Epithelial cell of proximal tubule (primary cell): Measurements from ENCODE around the gene QDPR. TPM values are rescaled to one million over a fixed set of nuclear protein-coding genes. Genes with fewer than 3 reads are reported as not detected.

ENCODE experiments used
- DNase-seq: peaks from one replicate; pipeline ENCODE4 v3.0.0-alpha.2; 2011; ENCODE audit warnings: low read depth
- H3K4me3 ChIP-seq: 2 replicates; pipeline ENCODE4 v1.5.1; 2011; ENCODE audit warnings: low read depth, mild to moderate bottlenecking, low read length
- total RNA-seq: library from RNA; depleted of rRNA; stranded (reverse); fragments of >200 nt; gene quantifications from 2 replicates; pipeline ENCODE4 v1.2.3, GENCODE V29; 2015
- TF ChIP-seq, protein P1 (sequence below): conservative IDR thresholded peaks from 2 replicates; pipeline ENCODE4 v1.5.1; 2012; ENCODE audit warnings: low read depth, mild to moderate bottlenecking, low read length

Gene QDPR
- total RNA-seq, 1 donor from 2014 or later = 15.7 TPM

DNA sequence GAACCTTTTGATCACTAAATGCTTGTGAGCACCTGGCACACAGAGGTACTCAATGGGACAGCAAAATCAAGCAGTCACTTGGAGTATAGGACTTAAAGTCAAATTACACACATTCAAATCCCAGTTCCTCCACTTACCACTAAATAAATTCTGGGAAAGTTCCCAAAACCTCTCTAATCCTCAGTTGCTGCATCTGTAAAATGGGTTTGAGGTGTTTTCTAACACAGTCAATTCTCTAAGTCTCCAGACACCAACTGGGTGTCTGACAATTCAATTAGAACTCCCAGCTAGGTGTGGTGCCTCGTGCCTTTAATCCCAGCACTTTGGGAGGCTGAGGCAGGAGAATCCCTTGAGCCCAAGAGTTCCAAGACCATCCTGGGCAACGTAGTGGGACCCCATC is 19.0 kb downstream of the QDPR start:
- TF ChIP-seq, protein P1, sequence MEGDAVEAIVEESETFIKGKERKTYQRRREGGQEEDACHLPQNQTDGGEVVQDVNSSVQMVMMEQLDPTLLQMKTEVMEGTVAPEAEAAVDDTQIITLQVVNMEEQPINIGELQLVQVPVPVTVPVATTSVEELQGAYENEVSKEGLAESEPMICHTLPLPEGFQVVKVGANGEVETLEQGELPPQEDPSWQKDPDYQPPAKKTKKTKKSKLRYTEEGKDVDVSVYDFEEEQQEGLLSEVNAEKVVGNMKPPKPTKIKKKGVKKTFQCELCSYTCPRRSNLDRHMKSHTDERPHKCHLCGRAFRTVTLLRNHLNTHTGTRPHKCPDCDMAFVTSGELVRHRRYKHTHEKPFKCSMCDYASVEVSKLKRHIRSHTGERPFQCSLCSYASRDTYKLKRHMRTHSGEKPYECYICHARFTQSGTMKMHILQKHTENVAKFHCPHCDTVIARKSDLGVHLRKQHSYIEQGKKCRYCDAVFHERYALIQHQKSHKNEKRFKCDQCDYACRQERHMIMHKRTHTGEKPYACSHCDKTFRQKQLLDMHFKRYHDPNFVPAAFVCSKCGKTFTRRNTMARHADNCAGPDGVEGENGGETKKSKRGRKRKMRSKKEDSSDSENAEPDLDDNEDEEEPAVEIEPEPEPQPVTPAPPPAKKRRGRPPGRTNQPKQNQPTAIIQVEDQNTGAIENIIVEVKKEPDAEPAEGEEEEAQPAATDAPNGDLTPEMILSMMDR = no peak
- no peak overlapping the region for H3K4me3 ChIP-seq
- no peak for DNase-seq

DNA sequence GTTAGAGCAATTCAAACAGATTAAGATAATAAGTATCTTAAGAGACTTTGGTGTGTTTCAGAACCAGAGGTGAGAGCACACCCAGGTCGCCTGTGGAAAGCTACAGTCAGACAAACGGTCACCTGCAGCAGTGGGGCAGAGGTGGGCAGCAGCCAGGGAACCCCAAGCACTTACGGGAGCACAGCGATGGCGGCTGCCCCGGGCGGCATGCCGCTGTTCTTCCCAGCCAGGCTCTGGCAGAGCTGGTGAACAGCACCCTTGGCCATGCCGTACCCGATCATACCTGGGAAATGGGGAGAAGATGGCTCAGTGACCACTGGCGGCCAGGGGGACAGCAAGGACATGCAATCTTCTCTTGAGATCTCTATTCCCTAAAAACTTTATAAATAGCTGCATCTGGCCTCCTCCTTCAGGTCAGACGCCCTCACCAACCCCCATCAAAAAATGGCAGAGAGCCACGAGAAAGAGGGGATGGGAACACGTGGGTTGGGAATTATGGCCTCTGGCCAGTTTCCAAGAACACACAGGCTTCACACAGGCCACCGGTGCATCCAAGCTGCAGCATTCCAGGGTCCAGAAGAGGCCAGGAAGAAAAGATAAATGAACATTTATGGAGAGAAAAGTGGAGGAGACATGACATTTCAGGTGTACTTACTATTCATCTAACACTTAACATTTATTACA is 19.7 kb downstream of the QDPR start:
- no peak for DNase-seq
- no peak overlapping the region for H3K4me3 ChIP-seq
- TF ChIP-seq, protein P1 = no peak

DNA sequence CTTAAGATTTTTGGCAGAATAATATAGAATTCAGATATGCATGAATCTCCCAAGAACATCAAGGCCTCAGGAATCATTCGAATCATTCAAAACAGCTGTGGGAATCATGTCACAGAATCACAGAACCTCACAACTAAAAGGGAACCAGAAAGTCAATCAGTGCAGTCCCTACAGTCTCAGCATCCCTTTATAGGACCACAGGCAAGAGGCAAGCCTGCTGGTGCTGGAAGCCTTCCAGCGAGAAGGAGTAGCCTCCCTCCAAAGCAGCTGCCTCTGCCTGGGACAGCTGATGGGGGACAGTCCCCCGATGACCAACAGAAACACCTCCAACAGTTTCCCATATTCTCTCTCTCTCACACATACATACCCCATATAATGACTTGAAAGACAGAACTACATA is 20.7 kb downstream of the QDPR start:
- TF ChIP-seq, protein P1 = no peak

DNA sequence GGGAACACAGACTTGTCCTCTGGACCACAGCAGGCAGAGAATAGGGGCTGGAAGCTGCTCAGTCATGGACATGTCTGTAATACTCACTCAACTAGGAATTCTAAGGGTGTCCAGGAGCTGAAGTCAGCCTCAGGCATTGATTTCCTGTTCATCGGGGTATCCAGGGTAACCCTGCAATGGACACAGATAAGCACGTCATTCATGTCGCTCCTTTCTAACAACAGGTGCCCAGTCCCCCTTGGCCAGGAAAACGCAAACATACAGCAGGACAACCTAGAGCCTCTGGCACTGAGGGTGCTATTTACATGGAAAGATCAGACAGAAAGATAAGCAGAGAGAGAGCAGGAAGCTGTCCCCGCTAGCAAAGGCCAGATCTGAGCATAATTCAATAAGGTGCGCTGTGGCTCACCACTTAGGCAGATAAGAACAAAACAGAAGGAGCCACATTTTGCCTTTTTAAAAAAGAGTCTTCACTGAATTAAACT is 21.3 kb downstream of the QDPR start:
- no peak overlapping the region for H3K4me3 ChIP-seq
- no peak for DNase-seq
- TF ChIP-seq, protein P1 = no peak

More for the DNA sequence above, 20.7 kb downstream of the QDPR start:
- no peak overlapping the region for H3K4me3 ChIP-seq
- no peak for DNase-seq

DNA sequence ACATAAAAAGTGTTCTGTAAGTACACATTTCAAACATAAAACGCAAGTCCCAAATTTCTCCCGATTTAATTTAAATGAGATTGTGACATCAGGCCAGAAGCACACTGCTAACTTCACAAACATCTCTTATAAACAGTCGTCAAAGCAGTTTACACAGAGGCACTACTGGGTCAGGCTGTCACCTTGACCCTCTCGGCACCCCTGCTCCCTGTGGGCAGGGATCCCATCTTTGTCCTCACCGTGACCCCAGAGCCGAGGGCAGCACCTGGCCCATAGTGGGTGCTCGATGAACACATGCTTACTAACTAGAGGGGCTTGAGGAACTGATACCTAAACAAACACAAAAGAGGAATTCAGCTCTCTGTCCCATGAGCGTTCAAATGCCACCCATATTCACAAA is 22.2 kb downstream of the QDPR start:
- TF ChIP-seq, protein P1 = no peak
- no peak overlapping the region for H3K4me3 ChIP-seq
- DNase-seq = no peak

DNA sequence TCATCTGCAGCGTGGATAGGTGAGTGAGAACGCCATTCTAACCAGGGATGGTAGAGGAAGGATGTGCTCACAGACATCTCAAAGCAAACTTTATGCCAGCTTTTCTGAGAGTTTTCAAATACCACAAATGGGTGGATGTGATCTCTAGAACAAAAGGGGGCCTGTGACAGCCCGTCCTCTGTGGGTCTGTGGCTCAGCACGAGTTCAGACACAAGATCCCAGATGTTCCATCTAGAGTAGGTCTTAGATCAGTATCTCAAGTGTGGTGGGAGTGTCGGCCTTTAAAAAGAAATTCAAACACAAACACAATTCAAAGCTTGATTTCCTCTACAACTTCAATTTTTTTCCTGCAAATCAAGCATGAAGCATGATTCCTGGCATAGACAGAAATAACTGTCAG is 22.8 kb downstream of the QDPR start:
- DNase-seq = no peak
- no peak overlapping the region for H3K4me3 ChIP-seq
- TF ChIP-seq, protein P1 = no peak

DNA sequence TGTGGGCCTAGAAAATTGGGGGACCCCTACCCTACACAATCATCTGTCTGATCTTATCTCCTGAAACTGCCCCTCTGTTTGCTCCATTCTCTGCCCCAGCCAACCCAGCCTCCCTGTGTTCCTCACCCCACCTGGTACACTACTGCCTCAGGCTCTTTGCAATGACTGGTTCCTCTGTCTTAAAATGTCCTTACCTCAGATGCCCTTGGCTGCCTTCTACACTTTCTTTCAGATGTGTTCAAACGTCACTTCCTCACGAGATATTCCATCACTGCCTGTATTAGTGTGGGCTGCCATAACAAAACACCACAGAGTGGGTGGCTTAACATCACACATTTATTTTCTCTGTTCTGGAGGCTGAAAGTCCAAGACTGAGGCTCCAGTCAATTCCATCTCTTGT is 29.2 kb downstream of the QDPR start:
- DNase-seq = no peak
- no peak overlapping the region for H3K4me3 ChIP-seq
- TF ChIP-seq, protein P1 = no peak
